Stimulated activated naive CD4-positive, alpha-beta T cell (primary cell): ENCODE measurements around the gene FICD.

Experiments
- DNase-seq, 6 experiments: peaks; one replicate each; lab custom pipeline; 2025; lab: John Stamatoyannopoulos, UW

The FICD gene

DNA sequence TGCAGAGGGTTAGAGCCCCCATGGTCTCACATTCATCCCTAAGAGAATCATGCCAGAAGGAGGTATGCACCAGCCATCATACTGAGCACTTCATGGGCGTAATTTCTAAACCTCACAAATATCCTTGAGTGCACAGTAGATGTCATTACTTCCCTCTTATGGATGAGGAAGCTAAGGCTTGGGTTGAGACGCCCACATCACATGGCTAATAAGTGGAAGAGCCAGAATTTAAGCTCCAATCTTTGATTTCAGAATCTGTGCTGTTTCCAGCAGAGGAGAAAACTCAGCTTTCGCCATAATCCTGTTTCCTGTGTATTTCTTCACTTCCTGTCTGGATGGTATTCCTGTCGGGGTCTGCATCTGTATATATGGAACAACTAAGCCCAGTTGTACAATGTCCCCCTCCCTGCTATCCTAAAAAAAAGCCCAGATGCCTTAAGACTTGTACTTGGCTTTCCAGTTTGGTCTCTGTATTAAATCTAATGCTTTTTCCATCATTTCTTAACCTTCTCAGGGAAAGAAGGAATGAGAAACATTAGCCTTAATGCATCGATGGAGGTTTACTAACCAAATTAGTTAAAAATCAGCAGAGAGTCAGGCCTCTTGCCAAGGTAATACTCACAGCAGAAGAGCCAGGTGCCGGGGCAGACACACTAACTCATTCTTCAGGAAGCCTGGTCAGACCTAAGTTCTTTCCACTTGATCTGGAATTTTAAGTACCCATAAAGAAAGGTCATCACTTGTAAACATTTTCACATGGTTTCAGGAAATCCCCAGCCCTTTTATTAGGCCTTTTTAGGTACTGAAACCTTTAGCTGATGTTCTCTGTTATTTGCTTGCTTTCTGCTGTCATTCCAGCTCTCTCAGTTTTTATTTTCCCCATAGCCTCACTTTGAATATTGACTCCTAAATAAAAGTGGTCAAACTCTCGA, 52.6 kb downstream of the FICD start:
- no peak for DNase-seq

DNA sequence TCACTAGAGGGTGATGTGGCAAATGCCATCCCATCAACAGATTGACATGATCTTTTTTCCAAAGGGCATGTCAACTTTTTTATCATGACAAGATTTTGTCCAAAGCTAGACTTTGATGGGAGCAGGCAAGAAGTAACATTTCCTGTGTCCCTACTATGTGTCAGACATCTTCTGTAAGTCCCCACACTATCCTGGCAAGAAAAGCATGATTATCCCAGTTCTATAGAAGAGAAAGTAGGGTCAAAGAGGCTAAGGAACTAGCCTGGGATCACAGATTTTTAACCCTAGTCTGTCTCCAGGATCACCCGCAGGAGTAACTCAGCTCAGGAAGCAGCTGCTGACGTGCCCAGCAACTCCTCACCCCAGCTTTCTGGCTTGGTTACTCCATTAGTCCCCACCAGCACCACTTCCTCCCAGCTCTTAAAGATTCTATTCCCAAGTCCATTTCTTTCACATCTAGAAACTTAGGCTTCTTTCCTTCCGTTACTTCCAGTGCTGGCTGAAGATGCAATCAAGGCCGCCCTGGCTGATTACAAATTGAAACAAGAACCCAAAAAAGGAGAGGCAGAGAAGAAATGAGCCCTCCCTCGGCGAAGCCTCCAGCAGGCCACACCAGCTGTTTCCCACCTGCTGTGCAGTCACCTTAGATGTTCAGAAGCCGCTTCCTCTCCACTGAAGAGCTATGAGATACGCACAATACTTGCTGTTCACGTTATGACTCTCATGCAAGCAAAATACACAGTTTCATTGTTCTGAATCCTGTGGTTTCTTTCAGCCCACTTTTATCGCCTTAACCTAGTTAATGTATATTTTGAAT, 53.5 kb downstream of the FICD start:
- DNase-seq = peak; percentile 53 to 89 (median 72)
